HG03139 (cell line): ENCODE data around the gene CCDC175.

ENCODE experiments used
- ATAC-seq: cut with Tn5 transposase; IDR thresholded peaks from one replicate; pipeline ENCODE4 v1.9.1; 2021; ENCODE audit not compliant: unreplicated experiment

CCDC175 gene

DNA sequence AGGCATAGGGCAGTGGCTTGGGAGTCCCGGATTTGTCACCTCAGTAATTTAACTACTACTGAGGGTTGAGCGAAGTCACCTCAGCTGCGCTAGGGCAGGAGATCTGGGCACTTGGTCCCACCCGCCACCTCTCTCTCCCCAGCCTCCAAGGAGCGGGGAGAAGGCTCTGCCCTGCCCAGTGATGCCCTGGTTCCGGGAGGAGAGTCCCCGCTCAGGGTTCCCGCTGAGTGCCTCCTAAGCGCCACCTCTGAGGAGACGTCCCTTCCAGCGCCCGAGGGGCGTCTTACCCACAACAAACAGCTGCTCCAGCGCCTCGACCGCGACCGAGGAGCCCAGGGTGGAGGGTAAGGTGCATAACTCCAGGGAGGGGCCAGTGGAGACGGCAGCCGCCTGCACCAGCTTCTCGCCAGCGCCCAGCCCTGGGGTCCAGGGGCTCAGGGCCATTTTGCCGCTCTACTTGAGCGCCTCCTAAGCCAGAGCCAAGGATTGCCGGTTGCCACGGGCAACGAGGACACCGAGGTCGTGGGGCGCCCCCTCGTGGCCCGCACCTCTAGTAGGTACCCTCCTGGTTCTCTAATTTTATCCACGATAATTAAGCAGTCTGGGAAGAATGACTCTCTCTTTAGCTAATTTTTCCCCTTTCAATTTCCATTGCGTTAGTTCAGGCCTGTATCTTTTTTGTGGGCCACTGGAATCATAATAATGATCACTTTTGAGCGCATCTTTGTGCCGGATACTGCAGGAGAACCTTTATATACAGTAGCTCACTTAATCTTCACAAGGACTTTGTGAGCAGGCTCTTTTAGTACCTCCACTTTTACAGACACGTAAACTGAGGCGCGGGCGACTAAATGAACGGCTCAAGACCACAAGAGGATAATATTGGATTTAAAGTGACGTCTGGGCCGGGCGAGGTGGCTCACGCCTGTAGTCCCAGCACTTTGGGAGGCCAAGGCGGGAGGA, at the start of gene CCDC175:
Gene CCDC175 (minus strand): TSS at position 481 of the 963 bp plus-strand sequence. CDS start 37 bp downstream, at position 444.
- peak; percentile 95 for ATAC-seq

DNA sequence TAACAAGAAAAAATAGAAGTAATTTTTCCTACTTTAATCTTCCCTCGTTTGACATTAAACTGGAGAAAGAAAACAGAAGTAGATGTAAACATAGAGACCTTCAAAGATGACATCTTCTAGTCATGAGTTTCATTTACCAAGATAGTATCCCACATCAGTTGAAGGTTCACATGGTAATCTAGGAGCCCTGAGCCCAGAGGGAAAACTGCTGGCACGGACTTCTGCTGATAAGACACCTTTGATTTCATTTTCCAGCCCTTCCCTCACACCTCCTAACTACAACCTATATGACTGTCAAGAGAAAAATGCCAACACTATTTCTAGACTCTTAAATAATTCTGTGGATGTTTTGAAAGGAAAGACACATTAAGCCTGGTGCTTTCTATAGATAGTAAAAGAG, 46.0 kb upstream of the CCDC175 start:
- ATAC-seq, result no peak

DNA sequence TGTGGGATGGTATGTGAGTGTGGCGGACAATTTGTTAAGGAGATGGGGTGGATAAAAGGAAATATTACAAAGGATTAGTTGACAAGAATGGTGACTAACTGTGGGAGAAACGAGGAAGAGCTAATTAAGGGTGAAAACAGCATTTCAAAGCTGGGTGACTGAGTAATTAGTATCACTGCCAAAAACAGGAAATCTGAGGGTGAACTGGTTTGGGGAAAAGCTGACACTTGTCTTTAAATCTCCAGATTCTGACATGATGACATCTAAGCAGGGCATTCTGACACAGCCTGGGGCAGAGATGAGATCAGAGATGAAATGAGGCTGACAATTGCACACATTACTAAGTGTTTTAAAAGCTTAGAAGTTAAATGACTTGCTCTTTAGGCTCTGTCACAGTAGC, 42.4 kb upstream of the CCDC175 start:
- no peak for ATAC-seq

DNA sequence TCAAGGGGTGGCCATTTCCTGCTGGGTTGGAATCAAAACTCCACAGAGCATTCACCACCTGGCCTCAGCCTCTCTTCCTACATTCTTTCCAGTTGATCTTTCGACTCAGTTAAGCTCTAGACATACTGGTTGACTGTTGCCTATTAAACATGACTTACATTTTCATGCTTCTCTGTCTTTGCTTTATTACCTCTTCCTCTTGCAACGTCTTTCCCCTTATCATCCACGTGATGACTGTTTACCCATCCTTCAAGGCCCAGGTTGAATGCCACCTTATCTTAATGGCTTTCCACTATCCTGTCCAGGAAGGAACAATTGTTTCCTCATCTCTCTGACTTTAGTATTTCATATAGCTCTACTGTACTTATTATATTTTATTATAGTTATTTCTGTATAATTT, 24.4 kb upstream of the CCDC175 start:
- no peak for ATAC-seq

DNA sequence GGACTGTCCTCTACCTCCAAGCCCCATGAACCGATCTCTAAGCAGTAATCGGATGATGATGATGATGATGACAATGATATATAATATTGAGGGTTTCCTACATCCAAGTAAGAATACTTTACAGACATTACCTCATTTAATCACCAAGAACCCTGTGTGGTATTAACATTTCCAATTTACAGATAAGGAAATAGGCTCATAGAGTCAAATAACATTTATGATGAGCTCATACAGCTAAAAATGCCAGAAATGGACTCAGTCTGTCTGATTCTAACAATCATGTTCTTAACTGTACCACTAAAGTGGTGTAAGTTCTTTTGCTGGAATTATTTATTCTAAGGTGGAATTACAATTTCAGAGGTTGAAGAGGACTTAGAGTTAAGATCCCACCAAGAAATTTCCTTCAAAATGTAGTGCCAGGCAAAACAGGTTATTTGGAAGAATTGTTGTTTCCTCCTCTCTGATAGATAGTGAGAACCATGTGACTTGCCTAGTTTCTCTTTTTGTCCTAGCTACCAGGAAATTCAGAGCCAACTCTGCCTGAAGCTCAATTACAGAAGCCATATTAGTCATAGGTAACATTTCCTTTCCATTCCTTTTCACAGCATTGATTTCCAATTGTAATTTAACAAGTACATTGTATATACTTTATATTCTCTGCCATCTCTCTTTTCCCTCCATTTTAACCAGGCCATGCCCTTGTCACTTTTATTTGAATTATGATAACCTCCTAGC, 23.8 kb upstream of the CCDC175 start:
- ATAC-seq, result no peak

DNA sequence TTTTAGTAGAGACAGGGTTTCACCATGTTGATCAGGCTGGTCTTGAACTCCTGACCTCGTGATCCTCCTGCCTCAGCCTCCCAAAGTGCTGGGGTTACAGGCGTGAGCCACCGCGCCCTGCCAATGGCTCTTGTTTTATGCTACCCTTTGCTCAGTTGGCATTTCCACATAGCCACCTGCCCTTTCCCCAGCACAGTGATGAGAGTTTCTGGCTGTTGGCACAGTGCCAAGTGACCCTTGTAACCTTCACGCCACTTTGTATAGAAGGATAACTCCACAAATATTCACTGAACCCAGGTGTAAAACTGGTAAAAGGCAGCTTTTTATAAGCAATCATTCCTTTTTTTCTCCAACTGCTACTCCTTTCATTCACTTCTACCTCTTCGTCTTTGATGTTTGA, 18.5 kb upstream of the CCDC175 start:
- ATAC-seq, result no peak

DNA sequence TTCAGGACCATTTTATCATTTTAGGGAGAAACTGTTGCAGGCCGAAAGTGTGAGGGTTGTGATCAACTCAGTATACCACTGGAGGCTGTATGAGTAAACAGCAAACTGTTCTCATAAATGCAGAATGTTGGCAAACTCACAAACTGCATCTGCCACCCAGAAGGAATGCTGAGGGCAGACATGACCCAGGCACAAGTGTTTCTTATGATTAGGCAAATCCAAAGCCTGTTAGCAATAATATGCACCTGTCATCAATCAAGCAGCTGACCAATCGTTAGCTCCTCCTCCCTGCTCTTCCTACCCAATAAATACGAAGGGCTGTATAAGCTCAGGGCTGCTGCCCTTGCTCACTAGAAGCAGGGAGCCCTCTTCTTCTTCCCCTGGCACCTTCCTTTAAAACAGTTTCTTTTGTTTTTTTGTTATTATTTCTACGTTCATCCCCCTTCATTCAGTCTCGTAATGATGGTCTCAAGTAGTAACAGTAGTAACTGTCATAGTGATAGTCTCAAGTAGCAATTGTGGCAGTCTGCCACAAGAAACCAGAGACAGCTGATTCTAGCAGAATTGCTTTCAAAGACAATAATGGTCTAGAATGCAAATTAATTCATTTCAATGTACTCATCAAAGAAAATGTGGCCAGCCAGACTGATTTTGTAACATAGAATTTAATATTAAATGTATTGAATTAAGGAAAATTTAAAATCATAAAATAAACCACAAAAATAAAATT, 15.2 kb upstream of the CCDC175 start:
- no peak for ATAC-seq

DNA sequence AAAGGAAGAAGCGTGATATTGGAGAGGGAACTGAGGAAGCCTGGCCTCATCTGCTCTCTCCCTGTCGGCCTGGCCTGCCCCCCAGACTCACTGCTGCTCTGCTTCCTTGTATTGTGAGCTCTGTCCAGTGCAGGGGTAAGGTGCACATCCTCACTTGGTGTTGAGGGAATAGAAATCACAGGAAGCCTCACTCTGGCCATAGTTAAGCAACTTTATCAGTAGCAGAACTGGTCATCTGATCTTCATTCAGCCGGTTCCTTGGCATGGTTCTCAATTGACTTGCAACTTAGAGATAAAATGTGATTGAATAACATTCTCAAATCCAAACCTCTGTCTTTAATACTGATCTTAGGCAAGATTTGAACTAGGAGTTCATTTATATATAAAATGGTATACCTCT, 11.5 kb upstream of the CCDC175 start:
- no peak for ATAC-seq

DNA sequence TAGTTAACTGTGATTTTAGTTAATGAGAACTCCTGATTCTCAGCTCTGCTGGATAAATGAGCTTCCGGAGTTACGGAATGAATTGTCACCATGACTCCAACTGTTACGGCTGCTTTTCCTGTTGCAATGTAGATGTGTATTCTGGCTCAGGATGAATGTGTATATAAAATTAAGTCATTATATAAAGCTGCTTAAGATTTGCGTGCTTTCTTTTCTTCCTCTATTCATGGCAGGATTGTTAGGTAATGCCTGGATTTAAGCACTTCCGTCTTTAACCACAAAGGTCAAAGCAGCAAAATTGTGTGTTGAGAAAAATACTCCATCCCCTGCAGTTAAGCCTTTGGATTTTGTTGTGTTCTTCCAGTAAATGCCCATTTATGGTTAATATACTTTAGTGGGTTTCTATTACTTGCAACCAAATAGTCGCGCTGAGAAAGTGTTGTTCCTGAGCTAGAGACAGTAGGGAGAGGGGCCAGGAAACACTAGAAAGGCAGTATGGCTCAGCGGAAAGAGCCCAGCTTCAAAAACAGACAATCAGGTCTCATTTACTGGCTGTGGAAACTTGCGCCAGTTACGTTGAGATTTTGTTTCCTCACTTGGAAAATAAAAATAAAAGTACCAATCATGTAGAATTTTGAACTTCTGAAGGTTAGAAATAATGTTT, 9.4 kb upstream of the CCDC175 start:
- no peak for ATAC-seq

DNA sequence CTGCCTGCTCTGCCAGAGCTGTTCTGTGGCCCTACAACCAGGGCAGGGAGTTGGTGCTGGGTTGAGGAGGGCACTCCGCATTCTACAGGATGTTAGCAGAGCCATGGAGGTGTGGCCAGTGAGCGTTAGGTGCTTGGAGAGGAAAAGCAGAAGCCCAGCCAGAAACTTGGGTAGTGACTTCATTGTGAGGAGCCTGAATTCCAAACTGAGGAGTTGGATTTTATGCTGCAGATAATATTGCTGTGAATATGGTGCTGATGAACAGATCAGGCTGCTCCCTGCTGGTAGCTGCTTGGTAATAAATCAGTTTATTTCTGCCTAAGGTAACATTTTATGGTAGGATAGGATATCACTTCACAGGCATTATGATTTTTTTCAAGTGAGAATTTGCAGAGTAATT, 7.1 kb upstream of the CCDC175 start:
- no peak for ATAC-seq

DNA sequence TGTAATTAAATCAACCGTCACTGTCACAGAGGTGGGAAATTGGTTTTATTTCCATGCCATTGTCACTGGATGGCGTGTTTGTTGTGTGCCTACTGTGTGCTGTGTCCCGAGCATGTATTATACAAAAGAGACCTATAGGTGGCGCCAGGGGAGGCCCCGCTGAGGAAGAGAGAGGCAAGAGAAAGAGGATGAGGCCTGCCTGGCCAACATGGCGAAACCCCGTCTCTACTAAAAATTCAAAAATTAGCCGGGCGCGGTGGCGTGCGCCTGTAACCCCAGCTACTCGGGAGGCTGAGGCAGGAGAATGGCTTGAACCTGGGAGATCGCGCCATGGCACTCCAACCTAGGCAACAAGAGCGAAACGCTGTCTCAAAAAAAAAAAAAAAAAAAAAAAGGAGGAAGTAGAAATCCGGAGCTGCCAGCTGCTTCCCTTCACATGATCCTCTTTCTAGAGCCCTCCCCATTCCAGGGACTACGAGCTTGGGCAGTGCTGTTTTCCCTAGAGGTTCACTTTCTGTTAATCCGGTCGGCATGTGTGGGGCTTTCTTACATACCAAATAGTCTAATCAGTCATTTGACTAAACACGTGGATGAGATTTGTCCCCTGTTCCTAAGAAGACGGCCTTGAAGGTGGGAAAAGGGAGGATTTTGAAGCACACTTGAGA, 6.4 kb upstream of the CCDC175 start:
- no peak for ATAC-seq

DNA sequence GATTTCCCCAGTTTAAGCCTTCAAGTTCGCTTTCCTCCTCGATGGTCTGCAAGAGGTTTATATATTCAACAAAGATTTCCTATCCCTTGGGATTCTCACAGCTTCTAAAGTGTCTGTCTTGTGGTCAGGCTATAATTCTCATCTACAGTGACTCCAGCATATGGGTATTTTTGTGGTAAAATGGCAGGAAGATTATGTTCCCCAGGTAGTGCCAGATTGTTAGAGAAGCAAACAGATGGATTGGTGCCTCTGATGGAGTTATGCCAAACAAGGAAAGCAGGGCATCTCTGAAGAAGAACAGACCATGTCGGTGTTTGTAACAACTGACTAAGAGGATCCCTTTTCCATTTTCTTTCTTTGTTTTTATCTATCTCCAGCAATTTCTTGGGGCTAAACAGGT, 5.5 kb upstream of the CCDC175 start:
- ATAC-seq, result no peak

DNA sequence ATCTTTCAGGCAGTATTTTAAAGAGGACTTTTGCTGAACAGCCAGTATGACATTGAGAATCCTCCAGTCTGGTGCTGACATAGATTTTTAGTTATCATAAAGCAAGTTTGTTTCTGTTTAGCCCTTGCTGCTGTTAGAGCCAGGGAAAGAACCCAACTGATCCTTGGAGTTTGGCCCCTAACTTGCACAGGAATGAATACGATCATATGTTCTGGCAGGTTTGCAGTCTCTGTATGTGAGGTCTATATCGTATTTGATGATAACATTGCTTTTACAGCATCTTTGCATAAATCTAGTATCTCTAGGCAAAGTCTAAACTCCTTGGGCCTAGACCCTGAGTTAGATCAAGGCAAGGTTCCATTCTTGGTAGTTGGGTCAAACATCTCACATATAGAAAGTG, 4.3 kb upstream of the CCDC175 start:
- ATAC-seq, result no peak

DNA sequence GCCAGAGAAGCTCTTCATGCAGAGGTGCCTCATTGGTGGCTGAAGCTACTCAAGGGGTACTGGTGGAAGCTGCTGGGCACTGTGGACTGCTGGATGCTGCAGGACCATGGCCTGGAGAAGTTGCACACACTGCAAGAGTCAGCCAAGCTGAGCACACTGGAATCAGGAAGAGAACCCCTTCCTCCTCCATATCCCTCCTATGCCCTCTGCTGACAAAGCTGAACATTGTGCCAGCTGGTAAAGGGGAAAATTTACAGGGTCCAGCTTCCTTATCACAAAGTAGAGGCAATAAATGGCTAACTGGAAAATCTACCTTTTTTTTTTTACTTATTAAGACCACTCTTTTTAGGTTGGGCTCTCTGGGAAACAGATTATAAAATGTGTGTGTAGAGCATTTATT, 6.5 kb downstream of the CCDC175 start:
- no peak for ATAC-seq

DNA sequence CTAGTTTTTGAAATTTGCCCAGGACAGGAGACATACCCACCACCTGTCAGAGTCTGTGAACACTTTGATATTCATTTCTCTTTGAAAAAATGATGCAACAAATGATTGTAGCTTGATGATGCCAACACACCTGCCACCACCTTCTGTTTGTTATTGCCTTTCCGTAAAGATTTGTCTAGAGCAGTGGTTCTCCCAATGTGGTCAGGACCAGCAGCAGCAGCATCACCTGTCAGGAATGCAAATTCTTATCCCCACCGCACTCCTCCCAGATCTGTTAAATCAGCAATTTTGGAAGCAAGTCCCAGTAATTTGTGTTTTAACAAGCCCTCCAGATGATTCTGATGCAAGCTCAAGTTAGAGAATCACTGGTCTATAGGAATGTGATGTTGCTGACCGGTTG, 9.9 kb downstream of the CCDC175 start:
- no peak for ATAC-seq

DNA sequence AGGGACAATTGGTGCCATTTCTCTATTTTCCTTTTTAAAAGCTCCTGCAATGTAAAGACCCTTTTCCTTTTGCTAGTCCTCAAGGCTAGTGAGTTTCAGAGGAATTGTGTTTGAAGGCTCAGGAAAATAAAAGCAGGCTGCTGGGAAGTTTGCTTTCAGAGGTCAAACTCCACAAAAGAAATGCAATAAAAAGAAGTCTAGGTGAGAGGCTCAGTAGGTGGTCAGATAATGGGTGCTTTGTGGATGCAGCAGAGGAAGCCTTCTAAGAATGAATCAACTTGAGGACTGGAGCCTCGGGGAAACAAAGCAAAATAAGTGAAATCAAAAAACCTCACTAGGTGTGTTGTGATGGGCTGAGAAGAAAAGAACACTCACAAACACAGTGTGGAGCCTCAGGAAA, 10.3 kb downstream of the CCDC175 start:
- ATAC-seq, result no peak

DNA sequence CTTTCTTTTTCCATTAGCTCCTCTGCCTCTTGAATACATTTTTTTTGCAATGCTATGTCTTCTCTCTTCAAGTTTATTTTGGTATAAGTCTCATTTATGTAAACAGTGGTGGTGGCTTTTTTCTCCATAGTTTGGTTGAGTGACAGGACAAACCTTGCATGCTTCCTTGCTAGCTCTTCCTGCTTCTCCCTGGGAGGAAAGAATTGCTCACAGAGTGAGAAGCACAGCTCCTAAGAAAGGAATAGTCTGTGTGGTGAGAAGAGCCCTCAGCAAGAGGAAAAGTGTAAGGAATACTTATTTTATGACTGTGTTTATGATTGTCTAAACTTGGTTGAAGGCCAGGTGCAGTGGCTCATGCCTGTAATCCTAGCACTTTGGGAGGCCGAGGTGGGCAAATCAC, 11.5 kb downstream of the CCDC175 start:
- ATAC-seq, result no peak

DNA sequence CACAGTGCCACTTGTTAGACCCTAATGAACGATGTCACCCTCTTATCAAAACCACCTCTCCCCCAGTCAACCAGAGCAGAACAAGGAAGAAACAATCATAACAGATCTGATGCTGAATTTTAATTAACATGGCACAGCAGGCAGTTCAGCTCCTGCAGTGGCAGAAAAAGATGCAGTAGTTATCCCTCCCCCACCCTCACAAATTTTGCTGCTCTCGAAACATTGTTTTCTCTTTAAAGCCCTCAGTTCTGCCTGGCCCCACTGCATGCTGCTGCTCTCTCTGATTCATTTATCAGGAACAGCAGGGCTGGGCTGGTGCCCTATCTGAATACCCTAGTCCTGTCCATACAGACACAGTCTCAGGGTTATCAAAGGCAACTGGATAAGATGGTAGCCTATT, 12.2 kb downstream of the CCDC175 start:
- no peak for ATAC-seq

DNA sequence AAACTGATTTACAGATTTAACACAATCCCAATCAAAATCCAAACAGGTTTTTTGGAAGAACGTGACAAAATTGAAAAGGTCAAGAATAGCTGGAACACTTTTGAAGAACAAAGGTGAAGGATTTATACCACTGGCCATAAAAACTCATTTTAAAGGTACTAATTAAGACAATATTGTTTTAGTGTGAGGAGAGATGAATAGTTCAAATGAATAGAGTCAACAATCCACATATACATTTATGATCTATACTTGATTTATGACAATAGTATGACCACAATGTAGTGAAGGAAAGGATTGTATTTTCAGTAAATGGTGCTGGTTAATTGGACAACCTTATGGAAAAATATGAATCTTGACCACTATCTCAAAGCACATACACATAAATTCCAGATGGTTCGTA, 29.3 kb downstream of the CCDC175 start:
- no peak for ATAC-seq

DNA sequence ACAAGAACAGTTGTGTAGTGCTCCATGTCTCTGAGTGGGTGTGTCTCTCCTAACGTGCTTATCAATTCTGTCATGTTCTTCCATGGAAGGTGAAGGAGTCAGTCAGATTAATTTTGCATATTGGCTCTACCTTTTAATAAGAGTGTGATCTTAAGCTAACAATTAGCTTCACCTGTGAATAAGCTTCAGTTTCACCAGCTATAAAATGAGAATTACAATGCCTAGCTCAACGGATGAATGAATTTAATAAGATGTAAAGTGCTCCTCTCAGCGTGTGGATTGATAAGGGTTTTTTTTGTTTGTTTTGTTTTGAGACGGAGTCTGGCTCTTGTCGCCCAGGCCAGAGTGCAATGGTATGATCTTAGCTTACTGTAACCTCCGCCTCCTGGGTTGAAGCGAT, 32.7 kb downstream of the CCDC175 start:
- ATAC-seq, result no peak

DNA sequence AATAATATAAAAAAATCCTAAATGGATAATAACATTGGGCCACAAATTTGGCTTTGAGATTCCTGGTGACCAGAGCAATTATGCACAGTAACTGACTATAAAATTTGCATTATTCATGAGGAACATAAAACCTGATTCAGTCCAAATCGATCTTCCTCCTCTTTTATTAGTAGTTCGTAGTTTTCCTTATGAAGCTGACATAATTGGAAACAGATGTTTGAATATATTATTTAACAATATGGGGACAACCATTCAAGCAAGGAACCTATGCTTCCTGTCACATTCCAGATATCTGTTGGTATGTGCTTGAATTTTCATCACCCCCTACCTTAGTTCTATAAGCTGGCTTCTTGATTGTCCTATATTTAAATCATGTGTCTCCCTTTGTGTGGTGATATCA, 34.9 kb downstream of the CCDC175 start:
- no peak for ATAC-seq
